OCI-LY3 (cell line): ENCODE results near the gene RPS25.
"Not testable (repeated sequence)": the region's sequence is repeated elsewhere in the genome, so short reads cannot be mapped to it uniquely, and the experiment has no call there.

ENCODE experiments used
- H2AFZ ChIP-seq: fragments of 200-600, 300-600 bp; shearing (Covaris generic); 2 replicates; pipeline ENCODE4 v1.6.0; 2014; ENCODE audit warnings: antibody characterized with exemption, low read depth, low read length
- H3K27ac ChIP-seq: fragments of 200-600, 300-600 bp; sonication (generic); 2 replicates; pipeline ENCODE4 v1.5.1; 2014; ENCODE audit warnings: mild to moderate bottlenecking, low read length, moderate library complexity, mixed read lengths
- H3K27me3 ChIP-seq: fragments of 200-600, 300-600 bp; sonication (generic); 2 replicates; pipeline ENCODE4 v1.6.1; 2014; ENCODE audit warnings: low read depth, low read length, mixed read lengths
- H3K36me3 ChIP-seq: fragments of 200-600, 300-600 bp; sonication (generic); replicated peaks from 2 replicates; pipeline ENCODE3; 2014; ENCODE audit warnings: low read depth, low read length, mixed read lengths
- H3K4me1 ChIP-seq: fragments of 300-600, 200-600 bp; sonication (generic); 2 replicates; pipeline ENCODE4 v1.6.1; 2014; ENCODE audit warnings: low read length, mixed read lengths
- H3K4me2 ChIP-seq: fragments of 200-600, 300-600 bp; sonication (generic); 2 replicates; pipeline ENCODE4 v1.6.1; 2014; ENCODE audit warnings: low read length, mixed read lengths
- H3K4me3 ChIP-seq: fragments of 300-600, 200-600 bp; sonication (generic); 2 replicates; pipeline ENCODE4 v1.5.1; 2014; ENCODE audit warnings: antibody characterized with exemption, mild to moderate bottlenecking, low read length, moderate library complexity
- H3K79me2 ChIP-seq: fragments of 300-600, 200-600 bp; shearing (Covaris generic); 2 replicates; pipeline ENCODE4 v1.6.1; 2014; ENCODE audit warnings: mild to moderate bottlenecking, low read length, mixed read lengths
- H3K9ac ChIP-seq: fragments of 300-600, 200-600 bp; shearing (Covaris generic); 2 replicates; pipeline ENCODE4 v1.6.0; 2014; ENCODE audit warnings: mild to moderate bottlenecking, low read length, moderate library complexity
- H3K9me3 ChIP-seq: fragments of 200-600, 300-600 bp; shearing (Covaris generic); 2 replicates; pipeline ENCODE4 v1.6.1; 2014; ENCODE audit warnings: low read length, mixed read lengths; ENCODE audit not compliant: insufficient read depth
- H4K20me1 ChIP-seq: fragments of 200-600, 300-600 bp; sonication (generic); 2 replicates; pipeline ENCODE4 v1.6.1; 2016; ENCODE audit warnings: low read length, mixed read lengths; ENCODE audit not compliant: insufficient read depth
- EZH2phosphoT487 ChIP-seq: fragments of 200-600 bp; shearing (Covaris generic); IDR thresholded peaks from 2 replicates; pipeline ENCODE4 v1.6.1; 2018; ENCODE audit warnings: antibody characterized with exemption, mixed run types, low read depth
- TF ChIP-seq, protein P1 (sequence below): fragments of 200-600, 300-600 bp; sonication (generic); IDR thresholded peaks from 2 replicates; pipeline ENCODE4 v1.5.1; 2014; ENCODE audit warnings: antibody characterized with exemption, low read length, low read depth

The RPS25 gene

DNA sequence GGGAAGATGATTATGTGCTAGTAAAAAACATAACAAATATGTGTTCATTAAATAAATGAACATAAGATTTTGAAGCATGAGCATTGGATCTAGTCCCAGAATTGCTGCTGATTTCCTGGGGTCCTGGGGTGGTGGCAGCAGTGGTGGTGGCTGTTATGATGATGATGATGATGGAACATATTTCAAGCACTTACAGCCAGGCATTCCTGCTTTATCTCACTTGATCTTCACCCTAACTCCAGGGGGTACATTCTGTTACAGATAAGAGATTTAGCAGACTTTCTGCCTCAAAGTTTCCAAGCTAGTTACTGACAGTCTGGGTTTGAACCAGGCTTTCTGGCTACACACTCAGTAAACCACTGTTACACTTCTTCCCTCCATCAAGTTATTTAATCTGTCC, 5.6 kb upstream of the RPS25 start:
- Histone ChIP-seq H3K4me1 (peaks cover 15% of the 10 kb centered on the region), H3K9me3 (no peaks in the 10 kb centered on the region), H2AFZ (no peak overlapping the region), H3K9ac (no peak overlapping the region), H3K27me3 (no peaks in the 10 kb centered on the region), H3K27ac (no peak overlapping the region), H3K4me2 (no peak overlapping the region), H3K36me3 (peaks cover 50% of the 10 kb centered on the region), H3K4me3 (no peak overlapping the region), H3K79me2 (peaks cover 40% of the 10 kb centered on the region), H4K20me1 (no peaks in the 10 kb centered on the region)
- TF ChIP-seq, protein P1, sequence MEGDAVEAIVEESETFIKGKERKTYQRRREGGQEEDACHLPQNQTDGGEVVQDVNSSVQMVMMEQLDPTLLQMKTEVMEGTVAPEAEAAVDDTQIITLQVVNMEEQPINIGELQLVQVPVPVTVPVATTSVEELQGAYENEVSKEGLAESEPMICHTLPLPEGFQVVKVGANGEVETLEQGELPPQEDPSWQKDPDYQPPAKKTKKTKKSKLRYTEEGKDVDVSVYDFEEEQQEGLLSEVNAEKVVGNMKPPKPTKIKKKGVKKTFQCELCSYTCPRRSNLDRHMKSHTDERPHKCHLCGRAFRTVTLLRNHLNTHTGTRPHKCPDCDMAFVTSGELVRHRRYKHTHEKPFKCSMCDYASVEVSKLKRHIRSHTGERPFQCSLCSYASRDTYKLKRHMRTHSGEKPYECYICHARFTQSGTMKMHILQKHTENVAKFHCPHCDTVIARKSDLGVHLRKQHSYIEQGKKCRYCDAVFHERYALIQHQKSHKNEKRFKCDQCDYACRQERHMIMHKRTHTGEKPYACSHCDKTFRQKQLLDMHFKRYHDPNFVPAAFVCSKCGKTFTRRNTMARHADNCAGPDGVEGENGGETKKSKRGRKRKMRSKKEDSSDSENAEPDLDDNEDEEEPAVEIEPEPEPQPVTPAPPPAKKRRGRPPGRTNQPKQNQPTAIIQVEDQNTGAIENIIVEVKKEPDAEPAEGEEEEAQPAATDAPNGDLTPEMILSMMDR, result no peak
- no peak for TF ChIP-seq EZH2phosphoT487

DNA sequence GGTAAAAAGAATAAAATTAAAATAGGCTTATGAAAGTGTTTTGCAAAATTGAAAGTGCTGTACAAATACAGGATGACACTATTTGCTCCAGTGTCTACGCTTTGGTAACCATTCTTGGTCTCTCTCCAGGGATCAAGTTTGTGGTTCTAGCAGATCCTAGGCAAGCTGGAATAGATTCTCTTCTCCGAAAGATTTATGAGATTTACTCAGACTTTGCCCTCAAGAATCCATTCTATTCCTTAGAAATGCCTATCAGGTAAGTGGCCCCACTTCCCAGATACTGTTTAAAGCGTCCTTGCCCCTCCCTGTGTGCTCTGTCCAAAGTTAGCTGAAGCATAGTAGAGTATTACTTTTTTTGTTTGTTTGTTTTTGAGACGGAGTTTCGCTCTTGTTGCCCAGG, 3.5 kb upstream of the RPS25 start:
- Histone ChIP-seq H3K4me1 (peaks cover 12% of the 10 kb centered on the region), H3K9me3 (no peaks in the 10 kb centered on the region), H3K36me3 (peaks cover 49% of the 10 kb centered on the region), H3K4me3 (no peak overlapping the region), H2AFZ (no peak overlapping the region), H3K9ac (no peak overlapping the region), H3K27ac (no peak overlapping the region), H3K79me2 (peaks cover 48% of the 10 kb centered on the region), H3K4me2 (no peak overlapping the region), H4K20me1 (no peaks in the 10 kb centered on the region), H3K27me3 (no peaks in the 10 kb centered on the region)
- no peak for TF ChIP-seq EZH2phosphoT487
- TF ChIP-seq, protein P1, result no peak

DNA sequence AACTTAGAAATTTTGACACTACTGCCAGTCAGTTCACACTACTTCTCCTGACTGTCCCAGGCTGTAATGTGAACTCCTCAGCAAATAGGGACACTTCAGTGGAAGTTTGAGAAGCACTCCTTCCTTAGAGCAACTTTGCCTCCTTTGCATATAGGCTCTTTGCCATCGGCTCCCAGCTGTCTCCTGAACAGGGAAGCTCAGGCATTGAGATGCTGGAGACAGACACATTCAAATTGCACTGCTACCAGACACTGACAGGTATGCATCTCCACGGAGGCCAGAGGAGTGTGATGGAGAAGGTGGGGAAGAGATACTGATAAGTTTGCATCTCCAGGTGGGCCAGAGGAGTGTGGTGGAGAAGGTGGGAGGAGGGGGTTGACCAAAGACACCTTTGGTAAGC, 1.9 kb upstream of the RPS25 start:
- Histone ChIP-seq H3K36me3 (peaks cover 52% of the 10 kb centered on the region), H2AFZ (no peak overlapping the region), H3K79me2 (peaks cover 63% of the 10 kb centered on the region), H3K4me2 (peak overlapping the region; percentile 90), H3K27ac (no peak overlapping the region), H3K27me3 (no peaks in the 10 kb centered on the region), H4K20me1 (no peaks in the 10 kb centered on the region), H3K9ac (peak overlapping the region; percentile 99; the same call in 1 of the 2 replicates), H3K4me3 (peak overlapping the region; percentile 96), H3K9me3 (no peaks in the 10 kb centered on the region), H3K4me1 (peaks cover 15% of the 10 kb centered on the region)
- TF ChIP-seq, protein P1, result no peak
- no peak for TF ChIP-seq EZH2phosphoT487

DNA sequence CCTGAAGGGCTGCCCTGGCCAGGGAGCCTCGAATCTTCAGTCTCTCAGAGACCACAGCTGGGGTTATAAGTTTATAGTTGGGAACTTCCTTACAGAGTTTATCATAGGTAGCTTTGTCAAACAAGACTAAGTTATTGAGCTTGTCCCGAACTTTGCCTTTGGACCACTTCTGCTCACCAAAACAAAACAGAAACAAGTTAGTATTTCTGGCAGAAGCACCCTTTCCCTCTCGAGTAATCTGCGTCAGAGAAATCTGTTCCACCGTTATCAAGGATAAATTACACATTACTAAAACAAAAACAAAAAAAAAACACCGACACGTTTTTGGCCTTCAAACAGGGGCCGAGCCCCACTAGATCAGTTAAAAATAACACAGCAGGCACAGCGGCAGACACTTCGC, 766 bp downstream of the RPS25 start:
- not testable (repeated sequence) for H2AFZ ChIP-seq, H3K27me3 ChIP-seq, H3K9me3 ChIP-seq, H4K20me1 ChIP-seq
- Histone ChIP-seq H3K27ac (peak overlapping the region; percentile 94), H3K9ac (peak overlapping the region; percentile 99), H3K36me3 (peaks cover 56% of the 10 kb centered on the region), H3K4me1 (peaks cover 15% of the 10 kb centered on the region), H3K4me2 (peak overlapping the region; percentile 84), H3K79me2 (peaks cover 72% of the 10 kb centered on the region), H3K4me3 (peak overlapping the region; percentile 96)
